Measurements from ENCODE around the gene GBGT1.

Gene GBGT1

DNA sequence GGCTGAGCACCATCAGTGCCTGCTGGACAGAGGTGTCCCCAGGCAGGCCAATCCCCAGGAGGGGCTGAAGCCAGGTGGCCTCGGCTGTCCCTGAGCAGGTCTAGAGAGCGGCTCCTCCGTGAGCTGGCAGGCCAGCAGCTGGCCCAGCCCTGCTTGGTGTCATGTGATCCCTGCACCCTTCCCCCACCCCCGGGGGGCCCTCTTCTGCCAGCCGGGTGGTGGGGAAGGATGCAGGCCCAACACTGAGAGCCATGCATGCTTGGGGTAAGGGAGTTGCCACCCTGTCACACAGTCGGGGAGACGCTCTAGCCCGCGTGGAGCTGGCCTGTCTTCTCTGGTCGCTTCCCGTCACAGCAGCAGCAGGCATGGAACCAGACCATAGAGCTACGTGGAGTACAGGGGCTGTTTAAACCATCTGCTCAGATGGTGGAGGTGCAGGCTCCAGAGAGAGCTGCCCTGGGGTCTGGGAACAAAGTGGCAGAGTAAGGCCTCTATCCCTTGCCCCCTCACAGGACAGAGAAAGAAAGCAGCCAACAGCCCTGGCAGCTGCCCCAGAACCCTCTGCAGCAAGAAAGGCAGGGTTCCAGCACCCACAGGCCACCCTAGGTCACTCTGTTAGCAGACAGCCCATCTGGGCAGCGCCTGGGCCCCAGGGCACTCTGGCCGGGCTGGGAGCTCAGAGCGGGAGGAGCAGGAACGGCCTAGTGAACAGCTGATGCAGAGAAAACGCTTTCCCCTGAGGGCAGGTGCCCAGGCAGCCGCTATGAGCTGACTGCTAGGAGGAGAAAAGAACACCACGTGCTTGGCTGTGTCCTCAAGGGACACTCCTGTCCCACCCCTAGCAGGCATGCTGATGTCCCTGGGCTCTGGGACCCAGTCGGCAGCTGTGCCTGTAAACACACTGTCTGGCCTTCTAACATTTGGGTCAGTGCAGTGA, 49.5 kb downstream of the GBGT1 start:
- DNase-seq (ENCODE audit: low read depth, low spot score) = no peak

DNA sequence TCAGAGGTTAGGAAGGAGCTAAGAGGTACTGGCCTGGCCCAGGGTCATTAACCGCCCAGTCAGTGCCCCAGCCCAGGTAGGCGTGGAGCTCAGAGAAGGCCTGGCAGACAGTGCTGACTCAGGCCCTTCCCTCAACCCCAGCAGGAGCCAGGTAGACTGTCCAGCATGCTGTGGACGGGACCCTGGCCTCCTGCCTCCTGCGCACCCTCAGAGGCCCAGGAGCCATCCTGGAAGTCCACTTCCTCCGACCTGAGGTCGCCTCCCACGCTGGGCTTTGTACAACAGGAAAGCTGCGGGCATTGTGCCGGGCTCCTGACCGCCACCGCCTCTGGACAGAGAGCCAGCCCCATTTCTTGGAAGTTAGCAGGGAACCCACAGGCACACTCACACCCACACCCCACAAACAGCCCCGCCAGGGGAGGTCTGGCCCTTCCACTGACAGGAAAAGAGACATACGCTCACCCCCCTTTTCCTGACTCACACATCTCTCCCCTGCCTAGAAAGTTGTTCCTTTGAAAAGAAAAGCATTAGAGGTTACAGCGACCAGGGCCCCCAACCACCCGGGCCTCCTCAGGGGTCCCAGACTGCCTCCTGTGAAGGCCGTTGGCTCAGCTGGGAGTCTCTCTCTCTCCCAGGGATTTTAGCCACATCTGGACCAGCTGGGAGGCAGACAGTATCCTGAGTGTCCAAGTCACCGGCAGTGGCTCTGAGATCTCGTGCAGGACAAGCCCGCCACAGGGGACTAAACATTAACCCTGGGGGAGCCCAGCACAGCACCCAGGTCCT, 50.4 kb downstream of the GBGT1 start:
- DNase-seq (ENCODE audit: low read depth, low spot score) = no peak

DNA sequence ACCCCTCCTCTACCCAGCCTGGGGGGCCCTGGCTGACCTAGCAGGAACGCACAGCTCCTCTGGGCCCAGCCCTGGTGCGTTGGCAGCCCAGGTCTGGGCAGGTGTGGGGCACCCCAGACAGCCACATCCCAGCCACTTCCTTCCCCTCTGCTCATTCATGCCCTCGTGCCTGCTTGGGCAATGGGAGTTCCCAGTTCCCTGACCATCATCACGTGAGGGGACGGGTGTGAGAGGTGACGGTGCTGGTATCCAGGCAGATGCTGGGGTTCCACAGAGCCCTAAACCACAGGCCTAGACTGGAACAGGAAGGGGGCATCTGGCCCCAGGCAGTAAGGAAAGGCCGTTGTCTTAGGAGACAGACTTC, 51.1 kb downstream of the GBGT1 start:
- DNase-seq (ENCODE audit: low read depth, low spot score) = no peak

DNA sequence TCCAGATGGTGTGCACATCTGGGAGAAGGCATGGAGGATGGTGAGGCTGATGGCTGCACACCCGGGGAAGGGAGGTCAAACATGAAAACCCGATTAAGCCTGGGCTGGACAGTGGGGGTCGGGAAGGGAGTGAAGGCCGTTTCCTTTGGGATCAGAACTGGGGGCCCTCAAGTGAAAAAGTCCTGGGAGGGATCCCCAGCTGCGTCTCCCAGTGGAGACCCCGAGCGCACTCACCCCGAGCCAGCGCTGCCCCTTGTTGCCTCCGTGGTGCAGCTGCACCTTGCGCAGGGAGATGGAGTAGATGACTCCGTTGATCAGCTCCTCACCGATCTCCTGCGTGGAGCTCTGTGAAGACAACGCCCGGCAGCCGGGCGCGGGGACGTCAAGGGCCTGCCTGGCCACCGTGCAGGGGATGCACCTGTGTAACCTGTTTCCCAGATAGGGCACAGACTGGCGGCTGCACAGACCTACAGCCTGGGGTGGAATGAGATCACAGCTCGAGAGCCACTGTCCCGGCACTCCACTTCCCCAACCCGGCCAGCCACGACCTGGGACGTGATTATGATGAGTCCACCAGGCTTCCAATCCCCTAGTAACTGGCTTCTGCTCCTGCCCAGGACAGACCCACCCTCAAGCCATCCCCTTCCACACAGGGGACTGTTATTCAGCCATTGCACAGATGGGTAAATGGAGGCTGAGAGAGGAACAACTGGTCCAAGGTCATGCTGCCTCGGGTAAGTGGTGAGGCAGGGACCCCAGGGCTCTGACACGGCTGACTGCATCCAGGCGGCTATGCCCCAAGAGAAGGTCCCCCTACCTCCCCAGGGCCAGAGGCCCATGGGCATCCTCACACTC, 51.7 kb downstream of the GBGT1 start:
- DNase-seq (ENCODE audit: low read depth, low spot score) = no peak

DNA sequence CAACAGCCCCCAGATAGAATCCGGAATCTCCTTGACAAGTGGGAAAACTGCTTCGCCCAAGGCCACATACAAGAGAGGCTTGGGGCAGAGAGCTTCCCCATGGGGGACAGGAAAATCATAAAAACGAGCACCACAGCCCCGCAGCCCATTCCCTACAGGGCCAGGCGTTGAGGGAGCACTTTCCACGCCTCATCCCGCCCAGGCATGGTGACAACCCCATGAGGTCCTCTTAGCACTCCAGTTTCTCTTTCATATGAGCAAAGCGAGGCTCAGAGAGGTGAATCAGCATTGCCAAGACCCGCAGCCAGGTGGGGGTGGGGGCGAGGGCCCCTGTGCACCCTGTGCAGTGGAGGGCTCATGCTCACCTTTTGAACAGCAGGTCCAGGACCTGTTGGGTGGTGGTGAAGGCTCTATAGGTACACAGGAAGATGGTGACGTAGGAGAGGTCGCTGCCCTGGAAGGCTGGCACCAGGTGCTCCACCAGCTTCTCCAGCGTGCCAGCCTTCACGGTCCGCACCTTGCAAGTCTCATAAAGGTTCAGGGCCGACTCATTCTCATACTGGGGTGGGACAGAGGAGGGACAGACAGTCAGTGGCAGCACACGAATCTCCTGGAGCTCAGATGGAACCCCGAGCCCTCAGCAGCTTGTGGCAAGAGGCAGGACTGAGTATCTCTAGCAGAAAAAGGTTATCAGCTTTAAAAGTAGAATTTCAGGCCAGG, 53.6 kb downstream of the GBGT1 start:
- no peak for DNase-seq (ENCODE audit: low read depth, low spot score)

DNA sequence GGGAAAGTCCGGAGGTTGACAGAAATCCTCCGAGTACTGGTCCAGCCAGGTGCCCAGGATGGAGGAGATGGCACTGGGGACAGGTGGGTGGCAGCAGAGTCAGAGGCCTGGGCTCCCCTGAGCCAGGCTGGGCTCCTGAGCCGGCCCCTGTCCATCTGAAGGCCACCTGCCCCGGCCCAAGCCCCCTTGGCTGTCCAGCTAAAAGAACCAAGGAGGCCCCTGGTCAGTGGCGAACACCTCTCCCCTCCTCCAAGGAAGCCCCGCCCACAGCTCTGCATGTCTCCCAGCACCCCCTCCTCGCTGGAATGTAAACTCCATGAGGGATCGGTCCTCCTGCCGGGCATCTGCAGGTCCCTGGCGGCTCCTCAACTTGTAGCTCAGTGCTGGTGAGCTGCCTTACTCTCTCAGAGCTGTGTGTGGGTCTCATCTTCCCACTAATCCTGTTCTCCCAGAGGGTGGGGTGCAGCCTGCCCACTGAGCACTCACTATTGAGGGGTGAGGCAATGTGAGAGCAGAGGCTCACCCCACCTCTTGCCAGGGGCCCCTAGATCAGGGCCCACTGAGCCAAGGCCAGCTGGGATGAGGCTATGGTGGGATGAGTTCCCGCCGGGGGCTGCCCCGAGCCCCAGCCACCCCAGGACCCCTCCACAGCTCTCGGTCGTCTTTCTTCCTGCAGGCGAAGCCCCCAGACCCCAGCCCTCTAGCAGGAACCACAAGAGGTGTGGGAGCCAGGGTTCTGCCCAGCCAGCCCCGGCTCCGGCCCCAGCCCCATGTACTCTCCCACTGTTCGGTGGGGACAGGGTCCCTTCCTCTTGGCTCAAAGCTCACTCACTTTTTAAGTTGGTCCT, 54.7 kb downstream of the GBGT1 start:
- no peak for DNase-seq (ENCODE audit: low read depth, low spot score)

DNA sequence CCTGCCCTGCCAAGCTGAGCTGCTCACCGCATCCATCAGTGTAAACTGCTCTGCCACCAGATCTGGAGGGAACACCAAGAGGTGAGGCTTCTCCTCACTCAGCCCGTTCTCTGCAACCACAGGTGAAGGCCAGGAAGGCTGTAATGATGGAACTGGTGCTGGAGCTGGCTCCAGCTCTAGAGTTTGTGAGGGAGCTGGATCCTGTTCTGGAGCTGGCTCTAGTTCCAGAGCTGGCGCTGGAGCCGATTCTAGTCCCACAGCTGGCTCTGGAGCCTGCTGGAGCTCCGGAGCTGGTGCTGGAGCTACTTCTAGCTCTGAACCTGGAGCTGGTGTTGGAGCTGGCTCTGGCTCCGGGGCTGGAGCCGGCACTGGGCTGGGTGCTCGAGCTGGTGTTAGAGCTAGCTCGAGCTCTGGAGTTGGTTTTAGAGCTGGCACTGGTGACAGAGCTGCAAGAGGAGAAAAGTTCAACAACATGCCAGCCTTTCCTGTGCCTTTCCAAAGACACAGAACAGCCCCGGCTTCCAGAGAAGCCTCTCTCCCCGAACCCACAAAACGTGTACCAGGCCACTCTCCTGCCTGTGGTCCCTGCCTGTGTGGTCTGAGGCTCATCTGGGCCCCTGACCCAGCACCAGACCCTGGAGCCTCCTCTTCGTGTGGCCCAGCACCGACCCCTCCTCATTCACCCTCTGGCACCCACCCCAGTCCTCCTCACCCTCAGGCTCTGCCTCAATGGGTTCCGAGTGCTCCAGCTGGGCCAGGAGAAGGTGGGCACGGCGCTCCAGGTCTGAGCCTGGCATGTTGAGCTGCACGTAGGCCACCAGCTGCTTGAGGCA, 55.5 kb downstream of the GBGT1 start:
- no peak for DNase-seq (ENCODE audit: low read depth, low spot score)

DNA sequence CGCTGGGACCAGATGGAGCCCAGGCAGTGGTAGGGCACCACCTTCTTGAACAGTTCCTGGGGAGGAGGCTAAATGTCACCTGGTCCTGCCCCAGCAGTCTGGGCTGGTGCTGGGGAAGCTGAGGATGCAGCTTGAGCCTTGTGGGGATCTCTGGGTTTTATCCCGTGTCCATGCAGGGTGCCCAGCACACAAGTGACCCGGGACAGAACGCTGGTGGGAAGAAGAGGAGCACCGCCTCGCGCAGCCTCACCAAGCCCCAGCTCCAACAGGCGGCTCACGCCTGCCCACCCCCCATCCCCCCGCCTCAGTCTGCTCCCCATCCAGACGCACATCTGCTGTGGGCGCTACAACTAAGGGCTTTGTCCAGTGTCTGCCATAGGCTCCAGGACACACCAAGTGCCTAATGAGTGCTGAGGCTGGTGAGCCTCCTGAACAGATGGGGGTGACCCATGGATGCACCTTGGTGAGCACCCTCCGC, 56.4 kb downstream of the GBGT1 start:
- DNase-seq (ENCODE audit: low read depth, low spot score) = no peak

DNA sequence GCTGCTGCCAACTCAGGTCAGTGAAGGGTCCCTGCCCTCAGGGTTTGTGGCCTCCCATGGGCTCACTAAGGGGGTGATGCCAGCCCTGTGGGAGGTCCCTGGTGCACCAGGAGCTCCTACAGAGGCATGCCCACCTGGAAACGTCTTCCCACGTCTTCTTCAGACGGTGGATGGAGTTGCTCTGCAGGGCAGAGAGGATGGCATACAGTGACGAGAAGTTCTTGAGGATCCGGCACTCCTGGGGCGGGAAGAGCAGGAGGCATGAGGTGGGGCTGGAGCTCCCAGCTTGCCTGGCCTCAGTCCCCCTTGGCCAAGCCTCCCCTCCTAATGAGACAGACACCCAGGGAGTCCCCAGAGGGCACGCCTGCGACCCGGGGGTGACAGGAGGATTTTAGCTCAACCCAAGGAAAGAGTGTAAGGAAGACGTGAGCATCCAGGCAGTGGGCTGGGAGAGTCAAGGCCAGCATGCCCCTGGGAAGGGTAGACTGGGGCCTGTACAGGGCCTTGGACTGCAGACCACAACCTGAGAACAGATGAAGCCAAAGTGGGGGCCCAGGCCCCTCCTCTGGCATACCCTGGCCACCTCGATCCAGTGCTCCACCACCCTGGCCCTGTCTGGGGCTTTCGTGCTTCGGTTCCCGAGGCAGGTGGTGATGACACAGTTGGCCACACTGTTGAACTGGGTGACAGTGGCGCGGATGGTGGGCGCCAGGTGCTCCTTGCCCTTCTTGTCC, 57.0 kb downstream of the GBGT1 start:
- no peak for DNase-seq (ENCODE audit: low read depth, low spot score)

DNA sequence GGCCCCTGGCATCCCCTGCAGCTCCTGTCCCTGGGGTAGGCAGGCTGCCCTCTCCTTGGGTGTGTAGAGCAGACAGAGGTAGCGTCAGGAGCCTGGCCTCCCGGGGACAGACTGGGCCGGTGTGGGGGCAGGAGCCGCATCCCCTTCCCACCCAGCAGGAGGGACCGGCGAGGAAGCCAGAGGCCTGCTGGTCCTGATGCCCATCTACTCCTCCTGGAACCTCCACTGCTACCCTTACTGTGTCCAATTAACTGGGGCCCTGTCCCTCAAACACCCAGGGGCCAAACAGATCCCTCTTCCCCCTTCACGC, 58.3 kb downstream of the GBGT1 start:
- DNase-seq (ENCODE audit: low read depth, low spot score) = no peak

DNA sequence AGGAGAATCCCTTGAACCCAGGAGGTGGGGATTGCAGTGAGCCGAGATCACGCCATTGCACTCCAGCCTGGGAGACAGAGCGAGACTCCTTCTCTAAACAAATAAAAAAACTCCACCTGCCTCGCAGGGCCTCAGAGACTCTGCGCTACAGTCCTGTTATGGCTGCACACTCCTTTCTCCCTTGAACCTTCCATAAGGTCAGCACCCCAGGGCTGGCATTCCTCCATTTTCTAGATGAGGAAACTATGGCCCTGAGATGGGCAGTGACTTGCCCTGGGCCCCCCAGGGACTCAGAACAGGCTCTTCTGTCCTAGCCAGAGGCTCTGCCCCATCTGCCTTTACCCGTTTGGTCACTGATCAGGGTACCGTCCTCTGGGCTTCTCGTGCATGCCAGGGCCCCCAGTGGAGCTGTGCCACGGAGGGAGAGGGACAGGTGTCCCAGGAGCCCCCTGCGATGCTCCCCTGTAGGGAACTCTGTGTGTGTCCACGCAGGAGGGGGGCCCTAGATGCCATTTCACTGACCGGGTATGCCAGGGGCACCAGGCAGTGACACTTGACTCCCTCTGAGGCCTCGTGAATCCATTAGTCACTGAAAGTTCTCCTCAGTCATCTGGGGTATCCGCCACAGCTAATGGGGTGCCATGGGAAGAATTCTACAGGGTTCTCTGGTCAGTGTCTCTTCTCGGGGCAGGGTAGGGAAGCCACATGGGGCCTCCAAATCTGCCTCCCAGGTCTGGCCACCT, 58.8 kb downstream of the GBGT1 start:
- no peak for DNase-seq (ENCODE audit: low read depth, low spot score)

DNA sequence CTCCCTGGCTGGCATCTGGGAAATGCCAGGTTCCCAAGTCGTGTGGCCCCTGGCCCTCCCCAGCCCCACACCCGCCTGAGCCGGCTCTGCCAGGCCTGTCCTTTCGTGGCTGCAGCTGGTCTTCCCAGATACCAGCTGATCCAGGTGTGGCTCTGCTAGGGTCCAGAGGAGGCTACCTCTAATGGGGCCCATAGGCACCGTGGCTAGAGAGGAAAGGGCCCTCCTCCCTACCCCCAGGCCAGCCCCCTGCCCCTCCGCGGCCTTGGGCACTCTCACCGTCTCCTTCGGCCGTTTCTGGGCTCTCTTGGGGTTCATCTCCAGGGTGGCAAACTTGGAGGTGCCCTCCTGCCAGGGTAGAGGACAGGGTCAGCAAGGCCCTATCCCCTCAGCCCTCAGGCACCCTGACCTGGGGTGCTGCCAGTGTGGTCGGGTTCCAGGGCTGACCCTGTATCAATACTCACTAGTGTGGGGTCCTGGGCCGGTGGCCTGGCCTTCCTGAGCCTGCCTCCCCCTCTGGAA, 59.7 kb downstream of the GBGT1 start:
- DNase-seq (ENCODE audit: low read depth, low spot score) = no peak

DNA sequence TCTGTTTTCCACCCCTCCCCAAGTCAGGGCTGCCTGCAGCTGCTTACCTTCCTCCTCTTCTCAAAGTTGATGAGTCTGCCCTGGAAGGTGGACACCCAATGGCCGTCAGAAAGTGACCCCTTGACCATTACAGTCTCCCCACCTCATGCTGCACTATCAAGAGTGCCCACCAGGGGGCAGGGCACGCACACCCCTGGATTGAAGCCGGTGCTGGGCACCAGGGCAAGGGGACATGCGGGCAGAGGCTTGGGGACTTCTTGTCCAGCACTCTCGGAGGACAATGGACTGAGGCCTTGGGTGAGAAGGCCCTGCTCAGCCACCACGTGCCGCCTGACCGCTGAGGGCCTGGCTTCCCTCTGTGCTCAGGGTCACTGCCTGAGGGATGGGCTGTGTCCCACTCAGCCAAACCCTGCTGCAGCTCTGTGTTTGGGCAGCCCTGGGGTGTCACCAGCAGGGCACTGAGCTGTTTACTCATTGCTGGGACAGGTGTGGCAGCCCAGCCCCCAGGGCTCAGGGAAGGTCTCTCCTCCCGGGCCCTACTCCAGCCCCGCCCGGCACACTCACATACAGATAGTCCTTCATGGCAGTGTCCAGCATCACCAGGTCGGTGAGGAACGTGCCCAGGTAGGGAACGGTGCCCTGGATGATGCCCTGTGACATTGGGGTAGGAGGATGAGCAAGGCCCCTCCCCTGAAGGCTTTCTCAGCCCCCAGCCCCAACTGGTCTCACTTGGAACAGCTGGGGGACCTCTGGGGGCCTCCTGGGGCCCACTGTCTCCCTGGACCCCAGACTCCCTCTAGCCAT, 60.3 kb downstream of the GBGT1 start:
- no peak for DNase-seq (ENCODE audit: low read depth, low spot score)

Measured in iPS DF 19.7 (cell line).